SK-N-SH (cell line): ENCODE data around the gene HPCAL1. TPM values are rescaled to one million over a fixed set of nuclear protein-coding genes. Genes with fewer than 3 reads are reported as not detected.

Source experiments
- CTCF ChIA-PET: fragments of 300-600, 350-600 bp; formaldehyde crosslinking; extraction: SDS; loops from one replicate; lab custom pipeline; 2021; lab: Yijun Ruan, JAX
- POLR2A ChIA-PET: fragments of 350-600 bp; sonication (Branson Sonifier 250); formaldehyde crosslinking; extraction: SDS; loops from one replicate; lab custom pipeline; 2020; ENCODE audit warnings: antibody characterized with exemption, inconsistent platforms; lab: Yijun Ruan, JAX
- DNase-seq: peaks from one replicate; pipeline ENCODE4 v3.0.0; 2012
- H2AFZ ChIP-seq: fragments of 200-600 bp; sonication (generic); 2 replicates; pipeline ENCODE4 v1.8.1; 2016; ENCODE audit warnings: antibody characterized with exemption, mild to moderate bottlenecking, low read depth
- H3F3A ChIP-seq: fragments of 200-600 bp; sonication (generic); replicated peaks from 2 replicates; pipeline ENCODE3; 2016; ENCODE audit warnings: antibody characterized with exemption, mild to moderate bottlenecking; ENCODE audit not compliant: insufficient read depth
- H3K27ac ChIP-seq, 2 experiments: fragments of 200-500 bp in 1 of 2; fragments of 200-600 bp in 1 of 2; sonication (Bioruptor generic) in 1 of 2; sonication (generic), shearing (Covaris generic) in 1 of 2; 2 replicates each; pipeline versions ENCODE4 v1.5.1 to v1.6.1; 2014 to 2016; ENCODE audit warnings: low read depth in 2 of 2, inconsistent platforms in 1 of 2, low read length in 1 of 2, mild to moderate bottlenecking in 1 of 2, mixed read lengths in 1 of 2
- H3K27me3 ChIP-seq: fragments of 200-600 bp; sonication (generic), shearing (Covaris generic); 2 replicates; pipeline ENCODE4 v1.6.1; 2016; ENCODE audit warnings: mixed run types; ENCODE audit not compliant: insufficient read depth
- H3K36me3 ChIP-seq, 2 experiments: fragments of 200-500 bp in 1 of 2; fragments of 200-600 bp in 1 of 2; sonication (Bioruptor generic) in 1 of 2; sonication (generic) in 1 of 2; replicated peaks in 1 of 2; 2 replicates each; pipeline versions ENCODE3 to v1.5.1; 2014 to 2016; ENCODE audit warnings: low read length in 1 of 2, mild to moderate bottlenecking in 1 of 2; ENCODE audit not compliant: insufficient read depth in 2 of 2, control insufficient read depth in 1 of 2
- H3K4me1 ChIP-seq, 2 experiments: fragments of 200-500 bp in 1 of 2; fragments of 200-600 bp in 1 of 2; sonication (Bioruptor generic) in 1 of 2; sonication (generic), shearing (Covaris generic) in 1 of 2; 2 replicates each; pipeline versions ENCODE4 v1.5.1 to v1.6.1; 2014 to 2016; ENCODE audit warnings: low read depth in 1 of 2, low read length in 1 of 2, mixed run types in 1 of 2; ENCODE audit not compliant: insufficient read depth in 2 of 2, control insufficient read depth in 1 of 2
- H3K4me2 ChIP-seq: fragments of 200-600 bp; sonication (generic), shearing (Covaris generic); 2 replicates; pipeline ENCODE4 v1.6.1; 2017; ENCODE audit warnings: mixed run types
- H3K4me3 ChIP-seq, 2 experiments: fragments of 200-500 bp in 1 of 2; fragments of 200-600 bp in 1 of 2; sonication (Bioruptor generic) in 1 of 2; sonication (generic), shearing (Covaris generic) in 1 of 2; 2 replicates each; pipeline versions ENCODE4 v1.5.1 to v1.8.1; 2014 to 2016; ENCODE audit warnings: low read depth in 2 of 2, inconsistent platforms in 1 of 2, low read length in 1 of 2, mild to moderate bottlenecking in 1 of 2, mixed read lengths in 1 of 2, moderate library complexity in 1 of 2
- H3K79me2 ChIP-seq: fragments of 200-600 bp; sonication (generic); 2 replicates; pipeline ENCODE4 v1.8.1; 2017; ENCODE audit warnings: mild to moderate bottlenecking; ENCODE audit not compliant: insufficient read depth
- H3K9ac ChIP-seq: fragments of 200-600 bp; sonication (generic); 2 replicates; pipeline ENCODE4 v1.6.1; 2017; ENCODE audit warnings: mixed run types
- H3K9me2 ChIP-seq: fragments of 200-600 bp; sonication (generic); 2 replicates; pipeline ENCODE4 v1.6.1; 2017; ENCODE audit warnings: mixed run types
- H3K9me3 ChIP-seq: fragments of 200-600 bp; sonication (generic); 2 replicates; pipeline ENCODE4 v1.6.1; 2017; ENCODE audit warnings: mixed run types, mild to moderate bottlenecking, moderate library complexity
- H4K20me1 ChIP-seq: fragments of 200-600 bp; sonication (generic); 2 replicates; pipeline ENCODE4 v1.6.1; 2017; ENCODE audit warnings: mild to moderate bottlenecking, mixed run types; ENCODE audit not compliant: insufficient read depth
- CHD2 ChIP-seq: fragments of 150-350 bp; IDR thresholded peaks from 2 replicates; pipeline ENCODE4 v1.6.1; 2018; ENCODE audit warnings: low read length; ENCODE audit not compliant: partially characterized antibody
- EP300 ChIP-seq, 2 experiments: IDR thresholded peaks; 2 replicates each; pipeline versions ENCODE4 v1.4.0 to v1.6.1; 2012; ENCODE audit warnings: borderline replicate concordance in 1 of 2, low read depth in 1 of 2, low read length in 1 of 2
- EZH2phosphoT487 ChIP-seq: fragments of 200-600 bp; sonication (generic); IDR thresholded peaks from 2 replicates; pipeline ENCODE4 v1.6.1; 2017; ENCODE audit warnings: low read depth, mixed run types, mild to moderate bottlenecking, antibody characterized with exemption, moderate library complexity, borderline replicate concordance
- GABPA ChIP-seq: IDR thresholded peaks from 2 replicates; pipeline ENCODE4 v1.4.0; 2012; ENCODE audit warnings: low read depth, mild to moderate bottlenecking
- GATA2 ChIP-seq: sonication (generic); formaldehyde crosslinking; IDR thresholded peaks from 2 replicates; pipeline ENCODE4 v1.5.0; 2020; ENCODE audit warnings: mild to moderate bottlenecking, missing genetic modification reagents
- NFIC ChIP-seq: IDR thresholded peaks from 2 replicates; pipeline ENCODE4 v1.4.0; 2012; ENCODE audit warnings: borderline replicate concordance
- RCOR1 ChIP-seq: fragments of 150-350 bp; IDR thresholded peaks from 2 replicates; pipeline ENCODE4 v1.6.1; 2017; ENCODE audit warnings: antibody characterized with exemption, low read length
- SMC3 ChIP-seq: IDR thresholded peaks from 2 replicates; pipeline ENCODE4 v1.6.1; 2012; ENCODE audit warnings: low read depth, low read length, improper control_type of control experiment
- TAF1 ChIP-seq: IDR thresholded peaks from 2 replicates; pipeline ENCODE4 v1.6.1; 2012; ENCODE audit warnings: low read depth, mild to moderate bottlenecking, low read length, moderate library complexity, borderline replicate concordance
- WGBS: methylation state at CpG from one replicate; pipeline ENCODE4 v1.1.6; 2017; ENCODE audit warnings: low lambda C conversion rate; 5-methylcytosine and 5-hydroxymethylcytosine counted together
- polyA plus RNA-seq, 3 experiments: library from polyadenylated mRNA; depleted of rRNA; stranded (reverse); fragments of >200 nt; gene quantifications; 2 replicates each; pipeline ENCODE4 v1.2.3, GENCODE V29; 2012
- TF ChIP-seq, protein P1 (sequence below): IDR thresholded peaks from 2 replicates; pipeline ENCODE4 v1.4.0; 2012; ENCODE audit warnings: low read depth, borderline replicate concordance
- TF ChIP-seq, protein P2 (sequence below): fragments of 150-350 bp; IDR thresholded peaks from 2 replicates; pipeline ENCODE4 v1.6.1; 2016; ENCODE audit warnings: mild to moderate bottlenecking, low read depth, low read length
- TF ChIP-seq, protein P3 (sequence below): fragments of 200-600 bp; sonication (generic); IDR thresholded peaks from 2 replicates; pipeline ENCODE4 v1.6.1; 2017; ENCODE audit warnings: antibody characterized with exemption, mild to moderate bottlenecking, moderate library complexity
- TF ChIP-seq, protein P4 (sequence below): fragments of 150-350 bp; IDR thresholded peaks from 2 replicates; pipeline ENCODE4 v1.6.1; 2017; ENCODE audit warnings: antibody characterized with exemption, low read length, low read depth, borderline replicate concordance

The HPCAL1 gene
- polyA plus RNA-seq, 1 of the 3 experiments (the other 2 are of a cell fraction), result 77.0 TPM

DNA sequence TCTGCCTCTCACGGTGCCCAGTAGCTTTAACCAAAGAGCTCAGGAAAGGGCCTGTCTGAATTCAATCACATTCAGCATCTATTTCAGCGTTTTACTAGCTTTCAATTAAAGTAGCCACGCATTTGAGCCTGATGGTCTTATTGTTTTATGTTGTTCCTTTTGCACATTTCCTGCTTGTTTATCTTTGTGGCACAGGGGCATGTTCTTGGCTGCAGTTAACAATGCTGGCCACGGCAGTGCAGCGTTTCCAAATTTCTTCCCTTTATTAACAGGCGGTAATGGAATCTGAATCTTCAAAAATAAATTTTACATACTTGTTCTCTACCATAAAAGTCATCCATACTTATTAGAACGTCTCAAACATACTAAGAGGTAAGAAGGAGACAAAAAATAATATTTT, 46.2 kb downstream of the HPCAL1 start (continued):
- TF ChIP-seq, protein P1, sequence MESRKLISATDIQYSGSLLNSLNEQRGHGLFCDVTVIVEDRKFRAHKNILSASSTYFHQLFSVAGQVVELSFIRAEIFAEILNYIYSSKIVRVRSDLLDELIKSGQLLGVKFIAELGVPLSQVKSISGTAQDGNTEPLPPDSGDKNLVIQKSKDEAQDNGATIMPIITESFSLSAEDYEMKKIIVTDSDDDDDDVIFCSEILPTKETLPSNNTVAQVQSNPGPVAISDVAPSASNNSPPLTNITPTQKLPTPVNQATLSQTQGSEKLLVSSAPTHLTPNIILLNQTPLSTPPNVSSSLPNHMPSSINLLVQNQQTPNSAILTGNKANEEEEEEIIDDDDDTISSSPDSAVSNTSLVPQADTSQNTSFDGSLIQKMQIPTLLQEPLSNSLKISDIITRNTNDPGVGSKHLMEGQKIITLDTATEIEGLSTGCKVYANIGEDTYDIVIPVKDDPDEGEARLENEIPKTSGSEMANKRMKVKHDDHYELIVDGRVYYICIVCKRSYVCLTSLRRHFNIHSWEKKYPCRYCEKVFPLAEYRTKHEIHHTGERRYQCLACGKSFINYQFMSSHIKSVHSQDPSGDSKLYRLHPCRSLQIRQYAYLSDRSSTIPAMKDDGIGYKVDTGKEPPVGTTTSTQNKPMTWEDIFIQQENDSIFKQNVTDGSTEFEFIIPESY, result no peak

DNA sequence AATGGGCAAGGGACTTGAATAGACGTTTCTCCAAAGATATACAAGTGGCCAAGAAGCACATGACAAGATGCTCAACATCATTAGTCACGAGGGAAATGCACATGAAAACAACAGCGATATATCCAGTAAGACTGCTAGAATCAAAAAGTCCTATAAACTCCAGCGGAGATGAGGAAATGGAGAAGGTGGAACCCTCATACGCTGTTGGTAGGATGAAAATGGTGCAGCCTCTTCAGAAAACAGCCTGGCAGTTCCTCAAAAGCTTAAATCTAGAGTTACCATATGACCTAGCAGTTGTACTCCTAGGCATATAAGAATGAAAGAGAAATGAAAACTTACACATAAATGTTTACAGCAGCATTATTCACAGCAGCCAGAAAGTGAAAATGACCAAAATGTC, 48.1 kb downstream of the HPCAL1 start:
- Histone ChIP-seq H3K4me2 (no peak overlapping the region), H4K20me1 (no peaks in the 10 kb centered on the region), H2AFZ (no peak overlapping the region), H3F3A (no peaks in the 10 kb centered on the region), H3K9me2 (no peaks in the 10 kb centered on the region), H3K4me3 (no peak overlapping the region), H3K79me2 (peaks cover 6% of the 10 kb centered on the region; the same call in 1 of the 2 replicates), H3K36me3 (no peaks in the 10 kb centered on the region), H3K9me3 (no peaks in the 10 kb centered on the region), H3K9ac (no peak overlapping the region), H3K4me1 (peaks cover 4 to 29% of the 10 kb centered on the region in 2 experiments; a peak in 1 of 4 replicates), H3K27ac (no peak overlapping the region), H3K27me3 (no peaks in the 10 kb centered on the region)
- POLR2A ChIA-PET, result no interaction called here
- WGBS, result 74% methylated on average over 5 of the region's 5 CpGs
- TF ChIP-seq EZH2phosphoT487 (no peak), EP300 (IDR thresholded peaks at IDR 0.05; ENCODE audit: borderline replicate concordance in 1 of 2, low read depth in 1 of 2, low read length in 1 of 2) (no peak), CHD2 (no peak), NFIC (no peak), TAF1 (no peak), SMC3 (no peak), RCOR1 (no peak), GATA2 (CRISPR knock-in tag) (no peak), GABPA (no peak)
- TF ChIP-seq, protein P2, sequence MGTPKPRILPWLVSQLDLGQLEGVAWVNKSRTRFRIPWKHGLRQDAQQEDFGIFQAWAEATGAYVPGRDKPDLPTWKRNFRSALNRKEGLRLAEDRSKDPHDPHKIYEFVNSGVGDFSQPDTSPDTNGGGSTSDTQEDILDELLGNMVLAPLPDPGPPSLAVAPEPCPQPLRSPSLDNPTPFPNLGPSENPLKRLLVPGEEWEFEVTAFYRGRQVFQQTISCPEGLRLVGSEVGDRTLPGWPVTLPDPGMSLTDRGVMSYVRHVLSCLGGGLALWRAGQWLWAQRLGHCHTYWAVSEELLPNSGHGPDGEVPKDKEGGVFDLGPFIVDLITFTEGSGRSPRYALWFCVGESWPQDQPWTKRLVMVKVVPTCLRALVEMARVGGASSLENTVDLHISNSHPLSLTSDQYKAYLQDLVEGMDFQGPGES, result no peak
- TF ChIP-seq, protein P3, sequence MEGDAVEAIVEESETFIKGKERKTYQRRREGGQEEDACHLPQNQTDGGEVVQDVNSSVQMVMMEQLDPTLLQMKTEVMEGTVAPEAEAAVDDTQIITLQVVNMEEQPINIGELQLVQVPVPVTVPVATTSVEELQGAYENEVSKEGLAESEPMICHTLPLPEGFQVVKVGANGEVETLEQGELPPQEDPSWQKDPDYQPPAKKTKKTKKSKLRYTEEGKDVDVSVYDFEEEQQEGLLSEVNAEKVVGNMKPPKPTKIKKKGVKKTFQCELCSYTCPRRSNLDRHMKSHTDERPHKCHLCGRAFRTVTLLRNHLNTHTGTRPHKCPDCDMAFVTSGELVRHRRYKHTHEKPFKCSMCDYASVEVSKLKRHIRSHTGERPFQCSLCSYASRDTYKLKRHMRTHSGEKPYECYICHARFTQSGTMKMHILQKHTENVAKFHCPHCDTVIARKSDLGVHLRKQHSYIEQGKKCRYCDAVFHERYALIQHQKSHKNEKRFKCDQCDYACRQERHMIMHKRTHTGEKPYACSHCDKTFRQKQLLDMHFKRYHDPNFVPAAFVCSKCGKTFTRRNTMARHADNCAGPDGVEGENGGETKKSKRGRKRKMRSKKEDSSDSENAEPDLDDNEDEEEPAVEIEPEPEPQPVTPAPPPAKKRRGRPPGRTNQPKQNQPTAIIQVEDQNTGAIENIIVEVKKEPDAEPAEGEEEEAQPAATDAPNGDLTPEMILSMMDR, result no peak
- TF ChIP-seq, protein P4, sequence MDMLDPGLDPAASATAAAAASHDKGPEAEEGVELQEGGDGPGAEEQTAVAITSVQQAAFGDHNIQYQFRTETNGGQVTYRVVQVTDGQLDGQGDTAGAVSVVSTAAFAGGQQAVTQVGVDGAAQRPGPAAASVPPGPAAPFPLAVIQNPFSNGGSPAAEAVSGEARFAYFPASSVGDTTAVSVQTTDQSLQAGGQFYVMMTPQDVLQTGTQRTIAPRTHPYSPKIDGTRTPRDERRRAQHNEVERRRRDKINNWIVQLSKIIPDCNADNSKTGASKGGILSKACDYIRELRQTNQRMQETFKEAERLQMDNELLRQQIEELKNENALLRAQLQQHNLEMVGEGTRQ, result no peak
- CTCF ChIA-PET, result interaction anchor here (2.5 kb wide), 1 partner anchor 48 kb away, joined by 7 read pairs; the partner anchor contains the start of gene HPCAL1
- no peak for DNase-seq
